Measurements from ENCODE around the gene DPP10.
"Not testable (repeated sequence)": the region's sequence is repeated elsewhere in the genome, so short reads cannot be mapped to it uniquely, and the experiment has no call there.

The DPP10 gene

DNA sequence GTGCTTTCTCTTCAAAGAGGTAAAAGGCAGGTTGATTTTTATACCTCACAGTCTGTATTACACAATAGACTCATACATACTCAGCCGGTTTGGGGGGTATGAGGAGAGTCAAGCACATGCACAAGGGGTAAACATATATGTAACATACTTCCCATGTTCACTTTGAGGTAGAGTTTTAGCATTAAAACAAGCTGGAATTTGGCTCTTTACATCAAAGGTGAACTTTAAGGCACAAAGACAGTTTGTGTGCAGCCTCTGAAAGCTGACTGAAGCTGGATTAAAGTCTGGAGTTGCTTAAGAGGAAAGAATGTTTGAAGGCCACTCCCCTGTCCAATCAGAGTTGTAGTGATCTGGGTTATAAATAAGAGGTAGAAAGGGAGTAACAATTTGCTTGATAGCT lies 282.0 kb downstream of the DPP10 start:
- DNase-seq (ENCODE audit: low read depth): no peak

DNA sequence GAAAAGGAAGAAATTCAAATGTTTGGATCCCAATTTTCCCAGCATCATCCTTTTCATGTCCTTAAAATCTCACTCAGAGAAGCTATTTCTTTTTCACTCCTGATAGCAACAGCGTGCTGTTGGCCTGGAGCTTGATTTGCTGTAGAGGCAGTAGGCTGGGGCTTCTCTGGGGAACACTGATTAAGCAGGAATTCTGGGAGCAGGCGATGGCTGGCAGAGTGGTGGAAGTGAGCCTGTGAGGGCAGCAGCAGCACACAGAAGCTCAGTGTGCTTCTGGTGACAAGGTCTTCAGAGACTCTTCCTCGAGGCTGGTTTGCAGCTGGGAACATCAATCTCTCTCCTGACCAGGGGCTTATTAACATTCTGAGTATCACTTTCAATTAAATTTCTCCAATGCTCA lies 284.6 kb downstream of the DPP10 start:
- DNase-seq (ENCODE audit: low read depth): no peak

GRCh38 chr2:114728372-114728771 lies 285.9 kb downstream of the DPP10 start:
- DNase-seq (ENCODE audit: low read depth): no peak

- DNase-seq (ENCODE audit: low read depth): no peak
Measured at GRCh38 chr2:114729026-114729425, 286.6 kb downstream of the DPP10 start.

- DNase-seq (ENCODE audit: low read depth): no peak
Measured at GRCh38 chr2:114735126-114735525, 292.7 kb downstream of the DPP10 start.

GRCh38 chr2:114742245-114742644 lies 299.8 kb downstream of the DPP10 start:
- DNase-seq (ENCODE audit: low read depth): no peak

- DNase-seq (ENCODE audit: low read depth): no peak
Measured at GRCh38 chr2:114745700-114746099, 303.3 kb downstream of the DPP10 start.

DNA sequence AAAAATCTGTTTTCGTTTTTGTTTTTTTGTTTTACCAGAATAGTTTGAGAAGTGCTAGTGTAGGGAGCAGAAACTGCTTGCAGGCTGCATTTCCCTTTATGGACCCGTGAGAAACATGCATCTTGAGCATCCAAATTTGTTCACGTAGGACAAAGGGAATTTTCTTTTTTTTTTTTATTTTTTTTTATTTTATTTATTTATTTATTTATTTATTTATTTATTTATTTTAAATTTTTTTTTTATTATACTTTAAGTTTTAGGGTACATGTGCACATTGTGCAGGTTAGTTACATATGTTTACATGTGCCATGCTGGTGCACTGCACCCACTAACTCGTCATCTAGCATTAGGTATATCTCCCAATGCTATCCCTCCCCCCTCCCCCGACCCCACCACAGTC lies 305.7 kb downstream of the DPP10 start:
- not testable (repeated sequence) for DNase-seq (ENCODE audit: low read depth)

DNA sequence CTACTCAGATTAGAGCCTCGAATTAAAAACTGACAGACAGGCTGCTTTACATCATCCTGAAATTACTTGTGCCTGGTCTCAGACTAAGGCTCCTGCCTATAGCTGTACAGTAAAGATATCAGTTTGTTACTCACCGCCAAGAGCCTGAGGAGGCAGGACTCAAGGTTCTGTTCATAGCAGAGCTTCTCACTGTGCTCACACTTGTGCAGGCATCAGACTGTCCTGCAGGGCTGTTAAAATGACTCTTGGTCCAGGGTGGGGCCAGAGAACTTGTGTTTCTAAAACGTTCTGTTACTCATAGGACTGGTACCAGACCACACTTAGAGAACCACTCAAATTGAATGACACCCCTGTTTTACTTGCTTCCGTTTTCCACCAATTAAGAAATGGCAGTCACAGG lies 310.0 kb downstream of the DPP10 start:
- DNase-seq (ENCODE audit: low read depth): no peak

GRCh38 chr2:114753145-114753544 lies 310.7 kb downstream of the DPP10 start:
- no peak for DNase-seq (ENCODE audit: low read depth)

DNA sequence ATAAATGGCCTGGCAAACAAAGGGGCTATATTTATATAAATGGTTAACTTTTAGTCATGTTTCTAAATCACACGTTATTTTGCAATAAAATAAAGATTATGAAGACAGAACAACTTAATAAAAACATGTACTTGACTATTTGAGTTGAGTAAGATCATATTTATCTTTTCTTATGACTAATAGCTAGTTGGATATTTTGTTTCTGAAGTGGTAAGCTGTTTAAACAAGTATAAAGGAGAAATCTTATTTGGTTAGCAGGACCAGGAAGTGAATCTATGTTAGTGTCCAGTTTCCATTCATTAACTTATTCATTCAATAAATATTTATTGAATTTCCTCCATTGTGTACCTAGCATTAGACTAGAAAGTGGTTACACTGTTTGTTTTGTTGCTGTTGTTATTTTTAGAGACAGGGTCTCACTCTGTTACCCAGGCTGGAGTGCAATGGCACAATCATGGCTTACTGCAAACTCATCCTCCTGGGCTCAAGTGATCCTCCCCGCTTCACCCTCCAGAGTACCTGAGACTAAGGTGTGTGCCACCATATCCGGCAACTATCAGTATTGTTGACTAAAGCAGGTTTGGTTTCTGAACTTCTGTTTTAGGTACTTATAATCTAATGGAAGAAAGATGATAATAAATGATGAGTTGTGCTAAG lies 312.6 kb downstream of the DPP10 start:
- DNase-seq (ENCODE audit: low read depth): no peak

DNA sequence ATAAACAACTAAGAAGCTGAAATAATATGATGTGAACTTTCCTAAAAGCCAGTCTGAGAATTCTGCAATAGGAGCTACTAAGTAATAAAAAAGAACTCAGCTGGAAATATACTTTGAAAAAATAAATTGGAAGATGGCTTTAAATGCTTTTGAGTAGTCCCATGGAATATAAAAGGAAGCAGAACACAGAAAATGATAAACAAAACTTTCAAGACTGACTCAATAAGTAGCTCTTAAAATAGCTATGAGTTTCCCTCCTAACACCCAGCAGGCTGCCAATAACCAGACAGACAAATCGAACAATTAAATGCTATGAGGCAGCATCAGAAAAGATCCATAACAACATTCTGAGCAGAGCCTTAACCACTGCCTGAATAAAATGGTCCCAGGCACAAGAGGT lies 319.9 kb downstream of the DPP10 start:
- DNase-seq (ENCODE audit: low read depth): no peak

DNA sequence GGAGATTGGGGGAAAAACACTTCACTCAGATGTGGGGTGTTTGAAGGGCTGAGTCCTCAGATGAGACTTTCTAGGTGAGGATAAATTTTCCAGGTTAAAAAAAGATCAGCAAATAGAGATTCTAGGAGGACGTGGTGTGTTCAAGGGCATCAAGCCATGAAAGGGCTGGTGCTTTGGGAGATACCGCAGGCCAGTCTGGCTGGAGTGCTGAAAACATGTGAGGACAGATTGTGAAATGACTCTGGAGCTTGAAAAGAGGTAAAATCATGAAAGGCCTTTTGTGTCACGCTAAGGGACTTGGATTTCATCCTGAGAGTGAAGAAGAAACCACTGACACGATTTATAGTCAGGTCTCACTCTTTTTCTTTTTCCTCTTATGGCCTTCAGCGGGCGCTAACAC lies 320.5 kb downstream of the DPP10 start:
- no peak for DNase-seq (ENCODE audit: low read depth)

GRCh38 chr2:114769110-114769509 lies 326.7 kb downstream of the DPP10 start:
- DNase-seq (ENCODE audit: low read depth): no peak

GRCh38 chr2:114769991-114770390 lies 327.6 kb downstream of the DPP10 start:
- DNase-seq (ENCODE audit: low read depth): no peak

- no peak for DNase-seq (ENCODE audit: low read depth)
Measured at GRCh38 chr2:114784046-114784445, 341.6 kb downstream of the DPP10 start.

- no peak for DNase-seq (ENCODE audit: low read depth)
Measured at GRCh38 chr2:114784890-114785583, 342.6 kb downstream of the DPP10 start.

- DNase-seq (ENCODE audit: low read depth): no peak
Measured at GRCh38 chr2:114786901-114787300, 344.5 kb downstream of the DPP10 start.

GRCh38 chr2:114787486-114787885 lies 345.0 kb downstream of the DPP10 start:
- no peak for DNase-seq (ENCODE audit: low read depth)

GRCh38 chr2:114789989-114790388 lies 347.5 kb downstream of the DPP10 start:
- no peak for DNase-seq (ENCODE audit: low read depth)

GRCh38 chr2:114797540-114797939 lies 355.1 kb downstream of the DPP10 start:
- no peak for DNase-seq (ENCODE audit: low read depth)

DNA sequence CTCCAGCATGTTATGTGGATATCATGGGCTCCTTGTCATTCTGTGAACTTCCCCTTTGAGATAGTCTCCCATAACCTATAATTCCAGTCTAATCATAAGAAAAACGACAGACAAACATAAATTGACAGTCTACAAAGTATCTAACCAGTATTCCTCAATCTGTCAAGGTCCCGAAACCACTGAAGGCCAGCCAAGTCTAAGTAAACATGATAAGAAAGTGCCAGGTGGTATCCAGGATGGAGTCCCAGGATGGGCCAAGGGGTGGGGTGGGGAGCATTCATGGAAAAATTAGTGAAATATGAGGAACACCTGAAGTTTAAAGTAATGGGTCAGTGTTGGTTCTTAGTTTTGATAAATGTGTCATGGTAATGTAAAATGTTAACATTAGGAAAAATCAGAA lies 355.5 kb downstream of the DPP10 start:
- no peak for DNase-seq (ENCODE audit: low read depth)

DNA sequence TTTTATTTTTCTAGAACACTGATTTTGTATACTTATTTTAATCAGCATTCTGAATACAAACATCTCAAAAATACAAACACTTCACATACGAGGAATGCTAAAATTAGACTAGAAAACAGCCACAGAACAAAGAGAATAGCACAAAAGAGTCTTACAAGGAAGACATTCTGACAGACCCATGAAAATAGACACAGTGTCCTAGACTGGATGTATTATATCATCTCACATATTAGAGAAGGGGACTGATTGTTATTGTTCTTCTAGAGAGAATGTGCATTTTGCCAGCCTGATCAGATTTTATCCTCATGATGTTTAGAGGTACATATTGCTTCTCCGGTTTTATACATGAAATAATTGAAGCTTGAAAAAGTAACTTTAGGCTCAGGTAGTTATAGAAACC lies 357.9 kb downstream of the DPP10 start:
- no peak for DNase-seq (ENCODE audit: low read depth)

GRCh38 chr2:114805195-114805594 lies 362.8 kb downstream of the DPP10 start:
- no peak for DNase-seq (ENCODE audit: low read depth)
